ENCODE results near the gene ITGB3BP. TPM values are rescaled to one million over a fixed set of nuclear protein-coding genes. Genes with fewer than 3 reads are reported as not detected.

Gene ITGB3BP
- total RNA-seq, 2 experiments from 2014 or later, result 8.3 to 9.3 TPM

GRCh38 chr1:63442141-63442475, 80.9 kb downstream of the ITGB3BP start:
- no peak for ATAC-seq (ENCODE audit: poor library complexity)
- no peak for TF ChIP-seq CTCF (IDR thresholded peaks at IDR 0.05)
- Mint-ChIP-seq H3K27ac (no peak overlapping the region), H3K27me3 (no peaks in the 10 kb centered on the region), H3K36me3 (ENCODE audit: low read depth) (no peaks in the 10 kb centered on the region), H3K4me1 (ENCODE audit: low read depth) (no peaks in the 10 kb centered on the region), H3K9me3 (no peaks in the 10 kb centered on the region), H3K4me3 (no peak overlapping the region)
- Histone ChIP-seq H3K4me3 (ENCODE audit: low read length) (no peak overlapping the region), H3K4me1 (ENCODE audit: insufficient read depth, low read length) (no peaks in the 10 kb centered on the region), H3K27ac (ENCODE audit: low read depth in 1 of 2, low read length in 2 of 2) (no peak overlapping the region), H3K27me3 (ENCODE audit: control insufficient read depth in 1 of 2, insufficient read depth in 2 of 2, low read length in 2 of 2) (no peaks in the 10 kb centered on the region), H3K36me3 (ENCODE audit: insufficient read depth, low read length) (no peaks in the 10 kb centered on the region), H3K9me3 (ENCODE audit: control insufficient read depth in 1 of 2, insufficient read depth in 1 of 2, low read length in 2 of 2) (no peaks in the 10 kb centered on the region)
- no peak for DNase-seq
- CTCF ChIA-PET, result no interaction called here
- POLR2A ChIA-PET, result no interaction called here
- intact Hi-C loops (cut with DNase I, micrococcal nuclease), result loop anchor here in 1 of 2 experiments (5.0 kb wide), 1 partner anchor 605 kb away; no protein-coding TSS in a partner anchor

GRCh38 chr1:63435161-63435560, 87.9 kb downstream of the ITGB3BP start:
- no peak for TF ChIP-seq CTCF (IDR thresholded peaks at IDR 0.05)
- H3K4me1 Mint-ChIP-seq (ENCODE audit: low read depth), result no peaks in the 10 kb centered on the region
- H3K9me3 Mint-ChIP-seq, result no peaks in the 10 kb centered on the region
- DNase-seq, result no peak
- ChIA-PET POLR2A (no interaction called here), CTCF (no interaction called here)
- no peak overlapping the region for H3K4me3 Mint-ChIP-seq
- no peak for ATAC-seq (ENCODE audit: poor library complexity)
- no peak overlapping the region for H3K27ac Mint-ChIP-seq
- H3K36me3 Mint-ChIP-seq (ENCODE audit: low read depth), result peaks cover 28% of the 10 kb centered on the region
- Histone ChIP-seq H3K4me1 (ENCODE audit: insufficient read depth, low read length) (no peaks in the 10 kb centered on the region), H3K9me3 (ENCODE audit: control insufficient read depth in 1 of 2, insufficient read depth in 1 of 2, low read length in 2 of 2) (no peaks in the 10 kb centered on the region), H3K27ac (ENCODE audit: low read depth in 1 of 2, low read length in 2 of 2) (no peak overlapping the region), H3K36me3 (ENCODE audit: insufficient read depth, low read length) (no peaks in the 10 kb centered on the region), H3K27me3 (ENCODE audit: control insufficient read depth in 1 of 2, insufficient read depth in 2 of 2, low read length in 2 of 2) (no peaks in the 10 kb centered on the region), H3K4me3 (ENCODE audit: low read length) (no peak overlapping the region)
- intact Hi-C loops (cut with DNase I, micrococcal nuclease), result no loop called here
- H3K27me3 Mint-ChIP-seq, result no peaks in the 10 kb centered on the region

- no peak for DNase-seq
- ChIA-PET CTCF (no interaction called here), POLR2A (no interaction called here)
- Mint-ChIP-seq H3K27me3 (no peaks in the 10 kb centered on the region), H3K9me3 (peaks cover 2% of the 10 kb centered on the region), H3K27ac (no peak overlapping the region), H3K36me3 (ENCODE audit: low read depth) (peaks cover 47% of the 10 kb centered on the region), H3K4me1 (ENCODE audit: low read depth) (no peaks in the 10 kb centered on the region), H3K4me3 (no peak overlapping the region)
- intact Hi-C loops (cut with DNase I, micrococcal nuclease), result no loop called here
- no peak for ATAC-seq (ENCODE audit: poor library complexity)
- H3K4me1 ChIP-seq (ENCODE audit: insufficient read depth, low read length), result no peaks in the 10 kb centered on the region
- peaks cover 0 to 5% of the 10 kb centered on the region in 2 experiments for H3K9me3 ChIP-seq (ENCODE audit: control insufficient read depth in 1 of 2, insufficient read depth in 1 of 2, low read length in 2 of 2)
- TF ChIP-seq CTCF (IDR thresholded peaks at IDR 0.05), result no peak
- H3K27ac ChIP-seq (ENCODE audit: low read depth in 1 of 2, low read length in 2 of 2), result no peak overlapping the region
- peaks cover 21% of the 10 kb centered on the region for H3K36me3 ChIP-seq (ENCODE audit: insufficient read depth, low read length)
- no peaks in the 10 kb centered on the region for H3K27me3 ChIP-seq (ENCODE audit: control insufficient read depth in 1 of 2, insufficient read depth in 2 of 2, low read length in 2 of 2)
- H3K4me3 ChIP-seq (ENCODE audit: low read length), result no peak overlapping the region
These were observed 93.7 kb downstream of the ITGB3BP start for GRCh38 chr1:63429281-63429680.
